GM19238 (cell line): ENCODE data around the gene SPEF1.
A peak's percentile ranks its signal among the peaks of the same experiment; 100 is the strongest.
"Not testable (repeated sequence)": the region's sequence is repeated elsewhere in the genome, so short reads cannot be mapped to it uniquely, and the experiment has no call there.

Experiments used
- DNase-seq: peaks from one replicate; pipeline ENCODE4 v3.0.0; 2011; ENCODE audit warnings: low spot score; ENCODE audit not compliant: insufficient read length

Gene SPEF1

DNA sequence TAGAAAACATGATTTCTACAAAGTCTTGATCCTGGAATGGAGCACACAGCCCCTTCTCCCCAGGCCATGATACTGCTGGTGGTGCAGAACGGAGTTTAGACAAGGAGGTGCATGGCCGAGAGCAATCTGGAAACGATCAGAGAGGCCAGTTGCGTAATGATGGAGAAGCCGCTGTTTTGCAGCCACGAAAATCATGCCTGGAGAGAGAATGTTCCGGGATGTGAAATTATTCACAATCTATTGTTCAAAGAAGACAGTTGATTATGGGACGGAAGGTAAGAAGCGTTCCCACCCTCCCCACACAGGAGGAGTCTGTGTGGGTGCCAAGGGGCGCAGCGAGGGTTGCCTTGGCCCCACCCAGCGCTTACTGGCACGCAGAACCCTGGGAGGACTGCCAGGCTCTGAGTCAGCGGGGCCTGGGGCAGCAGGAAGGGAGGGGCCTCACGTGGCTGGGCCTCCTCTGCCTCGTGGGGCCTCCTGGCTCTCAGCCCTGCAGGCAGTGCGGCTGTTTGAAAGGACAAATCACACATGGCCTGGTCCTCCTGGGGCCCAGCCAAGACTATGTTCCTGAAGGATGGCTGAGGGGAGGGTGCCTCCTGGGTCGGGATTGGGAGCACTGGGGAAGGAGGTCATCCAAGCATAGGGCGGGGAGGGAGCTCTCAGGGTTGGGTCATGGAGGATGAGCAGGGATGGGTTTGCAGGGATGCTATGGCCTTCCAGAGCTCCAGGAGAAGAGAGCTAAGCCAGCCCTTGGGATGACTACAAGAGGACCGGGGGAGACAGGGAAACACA is 30.4 kb upstream of the SPEF1 start:
- DNase-seq, result no peak

DNA sequence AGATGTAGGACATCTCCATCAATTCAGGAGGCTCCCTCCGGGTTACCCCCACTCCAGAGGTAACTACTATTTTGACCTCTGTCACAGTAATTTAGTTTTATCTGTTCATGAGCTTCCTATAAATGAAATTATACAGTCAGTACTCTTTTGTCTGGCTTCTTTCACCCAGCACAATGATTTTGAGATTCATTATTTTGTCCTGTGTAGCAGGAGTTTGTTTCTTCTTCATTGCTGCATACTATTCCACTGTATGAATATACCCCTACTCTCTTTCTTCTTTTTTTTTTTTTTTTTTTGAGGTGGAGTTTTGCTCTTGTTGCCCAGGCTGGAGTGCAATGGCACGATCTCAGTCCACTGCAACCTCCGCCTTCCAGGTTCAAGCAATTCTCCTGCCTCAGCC is 27.3 kb upstream of the SPEF1 start:
- no peak for DNase-seq

DNA sequence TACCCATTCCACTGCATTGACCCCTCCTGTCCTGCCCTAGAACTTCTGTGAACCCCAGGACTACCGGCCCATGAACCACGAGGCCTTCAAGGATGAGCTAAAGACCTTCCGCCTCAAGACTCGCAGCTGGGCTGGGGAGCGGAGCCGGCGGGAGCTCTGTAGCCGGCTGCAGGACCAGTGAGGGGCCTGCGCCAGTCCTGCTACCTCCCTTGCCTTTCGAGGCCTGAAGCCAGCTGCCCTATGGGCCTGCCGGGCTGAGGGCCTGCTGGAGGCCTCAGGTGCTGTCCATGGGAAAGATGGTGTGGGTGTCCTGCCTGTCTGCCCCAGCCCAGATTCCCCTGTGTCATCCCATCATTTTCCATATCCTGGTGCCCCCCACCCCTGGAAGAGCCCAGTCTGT is 23.5 kb upstream of the SPEF1 start:
- no peak for DNase-seq

DNA sequence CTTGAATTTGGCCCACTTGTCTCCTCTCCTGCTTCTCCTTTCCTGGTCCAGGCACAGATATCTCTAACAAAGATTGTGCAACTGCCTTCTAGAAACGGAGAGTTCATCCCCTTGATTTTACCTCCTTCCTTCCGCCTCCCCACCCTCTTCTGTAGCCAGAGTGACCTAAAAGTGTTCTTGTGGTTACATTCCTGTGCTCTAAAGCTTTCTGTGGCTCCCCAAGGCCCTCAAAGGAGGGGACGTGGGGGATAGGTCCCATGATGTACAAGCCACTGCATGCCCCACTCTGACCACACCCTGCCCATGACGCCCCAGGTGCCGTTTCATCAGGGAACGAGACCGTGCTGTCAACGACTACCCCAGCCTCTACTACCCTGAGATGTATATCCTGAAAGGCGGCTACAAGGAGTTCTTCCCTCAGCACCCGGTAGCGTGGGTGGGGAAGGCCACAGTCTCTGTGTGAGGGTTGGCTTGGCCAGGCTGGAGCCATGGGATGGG is 23.1 kb upstream of the SPEF1 start:
- no peak for DNase-seq

DNA sequence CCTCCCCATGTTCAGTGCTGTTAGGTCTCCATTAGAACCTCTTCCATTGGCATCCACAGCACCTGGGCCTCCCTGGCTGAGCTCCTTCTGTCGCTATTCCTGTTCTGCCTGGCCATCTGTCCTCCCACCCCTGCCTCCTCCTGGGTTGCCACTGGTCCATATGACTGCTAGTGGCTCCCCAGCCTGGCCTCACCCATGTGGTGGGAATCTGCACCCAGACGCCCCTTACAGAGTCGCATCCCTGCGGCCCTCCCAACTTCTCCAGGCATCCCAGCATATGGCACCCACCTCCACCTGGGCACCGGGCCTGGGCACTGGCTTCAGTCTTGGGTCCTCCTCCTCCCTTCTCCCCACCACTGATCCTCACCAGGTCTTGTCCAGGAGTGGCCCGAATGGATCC is 22.6 kb upstream of the SPEF1 start:
- DNase-seq, result no peak

DNA sequence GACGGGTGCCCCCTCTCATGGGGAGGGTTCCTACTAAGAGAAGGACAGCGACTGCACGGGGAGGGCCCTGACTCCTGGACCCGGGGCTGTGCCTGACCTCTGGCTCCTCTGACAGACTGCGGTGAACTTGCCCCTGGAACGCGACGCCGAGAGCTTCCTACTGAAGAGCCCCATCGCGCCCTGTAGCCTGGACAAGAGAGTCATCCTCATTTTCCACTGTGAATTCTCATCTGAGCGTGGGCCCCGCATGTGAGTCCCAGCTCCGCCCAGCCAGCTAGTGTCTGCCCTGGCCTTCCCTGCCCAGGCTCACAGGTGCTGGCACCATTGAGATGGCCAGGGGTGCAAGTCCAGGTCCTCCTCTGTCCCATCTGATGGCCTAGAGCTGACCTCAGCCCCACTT is 22.0 kb upstream of the SPEF1 start:
- DNase-seq, result no peak

DNA sequence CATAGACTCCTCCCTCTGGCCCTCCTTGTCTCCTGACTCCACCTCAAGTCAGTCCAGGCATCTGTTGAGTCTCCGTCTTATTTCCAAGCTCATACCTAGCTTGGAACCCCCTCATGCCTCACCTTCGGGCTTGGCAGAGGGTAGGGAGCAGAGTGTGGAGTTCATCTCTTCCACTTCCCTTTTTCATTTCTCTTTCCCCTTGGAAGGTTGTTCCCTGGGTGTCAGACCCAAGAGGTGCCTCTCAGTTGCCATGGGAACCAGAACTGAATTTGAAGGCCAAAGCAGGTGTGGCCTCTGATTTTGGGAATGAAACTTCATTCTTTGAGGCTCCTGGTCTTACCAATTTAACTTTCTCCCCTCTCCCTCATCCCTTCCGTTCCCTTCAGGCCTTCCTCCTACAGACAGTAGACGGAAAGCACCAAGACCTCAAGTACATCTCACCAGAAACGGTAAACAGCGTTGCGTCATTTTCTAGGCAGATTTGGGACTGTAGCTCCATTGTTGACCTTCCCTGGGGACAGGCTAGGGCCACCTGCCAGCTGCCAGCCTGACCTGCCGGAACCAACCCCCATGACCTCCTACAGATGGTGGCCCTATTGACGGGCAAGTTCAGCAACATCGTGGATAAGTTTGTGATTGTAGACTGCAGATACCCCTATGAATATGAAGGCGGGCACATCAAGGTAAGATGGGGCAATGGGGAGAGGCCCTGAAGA is 21.4 kb upstream of the SPEF1 start:
- DNase-seq, result no peak

DNA sequence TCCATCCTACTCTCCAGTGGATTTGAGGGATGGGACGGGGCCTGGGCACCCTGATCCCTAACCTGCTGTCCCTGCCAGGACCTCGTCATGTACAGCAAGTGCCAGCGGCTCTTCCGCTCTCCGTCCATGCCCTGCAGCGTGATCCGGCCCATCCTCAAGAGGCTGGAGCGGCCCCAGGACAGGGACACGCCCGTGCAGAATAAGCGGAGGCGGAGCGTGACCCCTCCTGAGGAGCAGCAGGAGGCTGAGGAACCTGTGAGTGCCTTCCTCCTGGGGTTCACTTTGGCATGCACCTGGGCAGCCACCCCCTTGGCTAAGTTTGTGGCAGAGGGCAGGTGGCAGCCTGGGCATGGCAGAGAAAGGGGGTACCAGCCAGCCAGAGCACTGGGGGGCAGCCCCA is 20.6 kb upstream of the SPEF1 start:
- DNase-seq, result no peak

DNA sequence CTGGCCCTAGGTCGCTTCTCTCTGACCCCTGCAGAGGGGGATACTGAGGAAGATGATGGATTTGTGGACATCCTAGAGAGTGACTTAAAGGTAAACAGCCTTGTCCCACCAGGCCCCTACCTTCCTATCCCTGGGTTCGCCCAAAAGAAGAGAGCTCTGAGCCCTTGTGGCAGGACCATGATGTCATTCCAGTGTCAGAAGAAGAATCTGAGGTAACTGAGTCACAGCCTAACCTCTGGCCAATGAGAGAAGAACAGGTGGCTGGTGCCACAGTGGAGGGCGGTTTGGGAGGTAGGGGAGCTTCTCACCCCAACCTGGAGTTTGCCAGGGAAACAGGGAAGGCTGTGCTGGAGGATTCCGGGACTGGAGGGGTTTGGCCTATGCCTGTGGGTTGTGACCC is 20.1 kb upstream of the SPEF1 start:
- DNase-seq, result no peak

DNA sequence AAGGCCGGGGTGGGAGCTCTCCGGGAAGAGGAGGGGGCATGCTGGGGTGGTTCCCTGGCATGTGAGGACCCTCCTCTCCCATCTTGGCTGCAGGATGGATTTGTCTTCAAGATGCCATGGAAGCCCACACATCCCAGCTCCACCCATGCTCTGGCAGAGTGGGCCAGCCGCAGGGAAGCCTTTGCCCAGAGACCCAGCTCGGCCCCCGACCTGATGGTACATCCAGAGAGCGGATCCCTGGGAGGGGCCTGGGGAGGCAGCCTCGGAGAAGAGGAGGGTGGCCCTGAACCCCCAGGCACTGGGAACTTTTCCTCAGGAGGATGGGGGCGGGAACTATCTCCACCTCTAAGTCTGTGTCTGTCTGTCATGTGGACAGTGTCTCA is 19.6 kb upstream of the SPEF1 start:
- no peak for DNase-seq

DNA sequence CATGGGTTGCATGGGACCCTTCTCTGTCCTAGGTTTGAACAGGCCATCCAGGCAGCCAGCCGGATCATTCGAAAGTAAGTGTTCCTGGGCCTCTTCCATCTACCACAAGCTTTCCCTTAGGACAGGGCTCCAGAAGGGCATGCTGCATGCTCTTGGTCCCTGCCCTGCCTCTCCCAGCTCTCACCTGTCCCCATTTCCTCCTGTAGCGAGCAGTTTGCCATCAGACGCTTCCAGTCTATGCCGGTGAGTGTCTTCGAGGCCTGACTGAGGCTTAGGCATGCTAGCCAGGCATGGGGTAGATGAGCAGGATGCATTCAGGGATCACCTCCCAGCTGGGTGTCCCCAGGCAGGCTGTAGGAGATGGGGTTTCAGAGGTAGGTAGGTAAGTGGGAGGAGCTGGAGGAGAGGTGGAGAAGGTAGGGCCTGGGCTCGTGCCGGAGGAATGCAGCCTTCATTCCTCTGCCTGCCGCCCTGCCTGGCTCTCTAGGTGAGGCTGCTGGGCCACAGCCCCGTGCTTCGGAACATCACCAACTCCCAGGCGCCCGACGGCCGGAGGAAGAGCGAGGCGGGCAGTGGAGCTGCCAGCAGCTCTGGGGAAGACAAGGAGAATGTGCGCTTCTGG is 19.1 kb upstream of the SPEF1 start:
- no peak for DNase-seq

DNA sequence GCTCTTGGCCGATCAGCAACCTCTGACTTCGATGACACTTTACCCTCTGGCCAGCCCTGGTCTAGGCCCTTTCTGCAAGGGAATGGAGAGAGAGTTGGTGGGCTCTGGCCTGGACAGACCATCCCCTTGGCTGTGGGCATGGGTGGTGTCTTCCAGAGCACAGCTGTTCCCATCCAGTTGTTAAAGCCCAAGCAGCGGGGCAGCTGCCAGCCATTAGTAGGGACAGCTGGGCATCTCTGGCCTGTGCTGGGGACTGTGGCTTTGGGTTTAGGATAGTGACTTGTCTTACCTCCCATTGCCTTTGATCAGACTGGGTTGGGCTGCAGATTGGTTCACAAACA is 17.6 kb upstream of the SPEF1 start:
- DNase-seq, result no peak

DNA sequence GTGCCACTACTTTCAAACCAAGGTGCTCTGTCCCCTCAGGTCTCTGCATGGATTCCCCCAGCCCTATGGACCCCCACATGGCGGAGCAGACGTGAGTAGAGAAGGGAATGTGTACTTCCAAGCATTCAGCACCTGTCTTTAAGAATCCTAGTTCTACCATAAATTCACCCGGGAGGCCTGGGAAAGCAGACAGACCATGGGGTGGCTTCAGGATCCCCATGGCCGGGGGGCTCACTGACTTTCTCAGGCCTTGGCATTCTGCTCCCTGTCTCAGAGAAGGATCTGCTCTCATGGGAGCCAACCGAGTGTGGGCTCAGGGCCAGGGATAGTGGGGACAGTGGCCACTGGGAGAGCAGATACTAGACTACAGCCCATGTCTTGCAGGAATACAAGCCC is 17.1 kb upstream of the SPEF1 start:
- no peak for DNase-seq

DNA sequence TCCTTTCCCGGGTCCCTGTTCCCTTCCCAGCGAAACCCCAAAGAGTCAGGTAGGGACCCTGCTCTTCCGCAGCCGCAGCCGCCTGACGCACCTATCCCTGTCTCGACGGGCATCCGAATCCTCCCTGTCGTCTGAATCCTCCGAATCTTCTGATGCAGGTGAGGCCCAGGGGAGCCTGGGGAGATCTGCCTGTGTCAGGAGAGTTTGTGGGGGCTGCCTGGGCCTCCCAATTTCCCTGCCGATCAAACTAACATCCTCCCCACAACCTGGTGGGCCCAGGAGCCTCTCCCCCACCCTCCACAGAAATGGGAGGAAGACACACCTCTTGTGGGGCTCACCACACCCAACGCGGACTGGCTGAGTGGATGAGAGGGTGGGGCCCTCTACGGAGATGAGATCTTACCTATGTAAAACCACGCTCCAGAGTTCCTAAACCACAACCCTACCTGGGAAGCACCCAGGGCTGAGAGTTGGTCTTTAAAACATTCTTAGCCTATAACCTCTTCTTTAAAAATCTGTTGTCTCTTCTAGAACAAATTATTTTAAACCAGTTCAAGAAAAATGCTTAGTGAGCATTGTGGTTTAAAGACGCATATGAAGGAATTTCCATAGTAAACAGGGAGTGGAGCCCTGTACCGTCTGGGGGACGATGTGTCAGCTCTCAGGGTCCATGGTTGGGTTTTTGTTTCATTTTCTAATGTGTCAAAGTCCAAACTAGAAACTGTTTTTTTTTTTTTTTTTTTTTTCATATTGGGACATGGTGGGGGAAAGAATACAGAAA is 16.5 kb upstream of the SPEF1 start:
- DNase-seq, result peak; percentile 52

DNA sequence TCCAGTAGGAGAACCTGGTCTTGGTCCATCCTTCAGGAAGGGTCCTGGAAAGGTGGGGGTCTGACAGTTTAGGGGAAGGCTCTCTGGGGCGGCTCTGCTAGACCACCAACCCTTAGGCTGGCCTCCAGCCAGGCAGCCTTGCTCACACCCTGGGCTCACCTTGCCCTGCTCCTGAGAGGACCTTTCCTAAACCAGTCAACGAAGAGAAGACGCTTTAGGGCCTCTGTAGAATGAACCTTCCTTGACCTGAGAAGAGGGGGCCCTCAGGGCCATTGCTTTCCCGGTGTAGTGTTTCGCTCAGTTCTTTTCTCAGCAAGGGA is 15.9 kb upstream of the SPEF1 start:
- no peak for DNase-seq

DNA sequence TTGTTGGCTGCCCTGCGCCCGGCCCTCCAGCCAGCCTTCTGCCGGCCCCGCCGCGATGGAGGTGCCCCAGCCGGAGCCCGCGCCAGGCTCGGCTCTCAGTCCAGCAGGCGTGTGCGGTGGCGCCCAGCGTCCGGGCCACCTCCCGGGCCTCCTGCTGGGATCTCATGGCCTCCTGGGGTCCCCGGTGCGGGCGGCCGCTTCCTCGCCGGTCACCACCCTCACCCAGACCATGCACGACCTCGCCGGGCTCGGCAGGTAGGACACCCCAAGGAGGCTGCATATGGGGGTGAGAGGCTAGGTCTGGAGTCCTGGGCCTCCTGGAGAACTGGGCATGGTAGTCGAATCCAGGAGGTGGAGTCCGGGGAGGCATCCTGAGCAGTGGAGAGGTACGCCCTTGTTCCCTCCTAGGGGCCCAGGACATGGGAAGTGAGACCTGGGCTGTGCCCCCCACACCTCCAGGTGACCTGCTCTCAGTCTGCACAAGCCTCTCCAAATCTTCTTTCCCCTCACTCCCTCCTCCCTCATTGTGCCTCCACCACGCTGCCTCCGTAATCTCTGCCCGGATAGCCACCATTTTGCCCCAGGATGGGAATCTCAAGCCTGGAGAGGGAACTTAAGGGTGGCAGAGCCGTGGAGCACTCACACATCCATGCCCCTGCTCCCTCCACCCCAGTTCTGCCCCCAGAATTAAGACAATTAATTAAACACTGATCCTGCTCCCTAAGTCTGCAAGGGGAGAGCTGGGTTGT is 15.4 kb upstream of the SPEF1 start:
- DNase-seq, result no peak

DNA sequence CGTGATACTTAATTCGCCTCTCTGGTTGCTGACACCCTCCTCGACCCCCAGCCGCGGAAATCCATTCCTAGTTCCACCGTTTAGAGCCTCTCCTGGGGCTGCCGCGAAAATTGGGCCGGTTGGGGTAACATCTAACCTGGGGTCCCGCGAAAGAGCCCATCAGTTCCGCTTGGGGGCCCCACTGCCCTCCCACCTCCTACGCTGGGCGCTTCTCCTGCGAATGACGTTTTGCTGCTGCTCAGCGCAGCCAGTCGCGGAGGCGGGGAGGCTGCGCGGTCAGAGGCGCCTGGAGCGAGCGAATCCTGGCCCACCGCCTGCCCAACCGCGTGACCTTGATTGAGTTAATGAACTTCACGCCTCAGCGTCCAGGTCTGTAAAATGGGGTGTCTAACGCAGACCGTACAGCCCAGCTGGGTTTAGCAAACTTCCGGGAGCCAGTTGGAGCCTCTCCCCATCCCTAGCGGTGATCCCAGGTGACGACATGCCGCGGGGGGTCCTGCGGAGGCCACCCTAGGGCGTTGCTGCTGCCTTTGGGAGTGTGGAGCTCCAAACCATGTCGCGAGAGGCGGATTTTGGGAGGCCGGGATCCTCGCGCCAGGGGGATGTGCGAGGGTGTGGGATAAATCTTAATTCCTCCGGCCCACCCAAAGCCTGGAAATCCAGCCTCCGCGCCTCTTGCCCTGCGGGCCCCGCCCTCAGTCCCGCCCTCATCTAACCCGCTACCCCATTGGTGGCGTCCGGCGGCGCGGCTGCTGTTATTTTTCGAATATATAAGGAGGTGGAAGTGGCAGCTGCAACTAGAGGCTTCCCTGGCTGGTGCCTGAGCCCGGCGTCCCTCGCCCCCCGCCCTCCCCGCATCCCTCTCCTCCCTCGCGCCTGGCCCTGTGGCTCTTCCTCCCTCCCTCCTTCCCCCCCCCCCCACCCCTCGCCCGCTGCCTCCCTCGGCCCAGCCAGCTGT is 14.5 kb upstream of the SPEF1 start, which contains the start of gene CDC25B:
Gene CDC25B (plus strand): TSS at position 800 of the 958 bp plus-strand sequence. CDS start 222 bp downstream, outside the sequence.
- DNase-seq, result peak; percentile 89

DNA sequence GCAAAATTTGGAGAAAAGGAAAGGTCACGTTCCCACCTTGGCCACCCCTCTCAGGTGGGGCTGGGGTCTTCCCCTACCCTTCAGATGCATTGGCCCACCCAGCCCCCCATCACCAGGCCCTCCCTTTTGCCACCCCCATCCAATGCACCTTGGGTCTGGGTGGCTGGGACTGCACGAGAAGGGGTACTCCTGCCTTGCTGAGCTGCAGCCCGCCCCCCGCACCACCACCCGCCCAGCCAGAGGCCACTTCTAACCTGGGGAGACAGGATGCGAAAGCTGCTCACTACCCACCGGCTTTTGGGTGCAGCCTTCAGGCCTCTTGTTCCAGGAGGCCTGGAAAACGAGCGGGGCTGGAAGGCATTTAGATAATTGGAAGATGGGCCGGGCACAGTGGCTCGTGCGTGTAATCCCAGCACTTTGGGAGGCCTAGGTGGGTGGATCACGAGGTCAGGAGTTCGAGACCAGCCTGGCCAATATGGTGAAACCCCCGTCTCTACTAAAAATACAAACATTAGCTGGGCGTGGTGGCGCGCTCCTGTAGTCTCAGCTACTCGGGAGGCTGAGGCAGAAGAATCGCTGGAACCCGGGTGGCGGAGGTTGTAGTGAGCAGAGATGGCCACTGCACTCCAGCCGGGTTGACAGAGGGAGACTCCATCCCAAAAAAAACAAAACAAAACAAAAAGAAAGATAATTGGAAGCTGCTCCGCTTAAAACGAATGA is 13.6 kb upstream of the SPEF1 start:
- no peak for DNase-seq

DNA sequence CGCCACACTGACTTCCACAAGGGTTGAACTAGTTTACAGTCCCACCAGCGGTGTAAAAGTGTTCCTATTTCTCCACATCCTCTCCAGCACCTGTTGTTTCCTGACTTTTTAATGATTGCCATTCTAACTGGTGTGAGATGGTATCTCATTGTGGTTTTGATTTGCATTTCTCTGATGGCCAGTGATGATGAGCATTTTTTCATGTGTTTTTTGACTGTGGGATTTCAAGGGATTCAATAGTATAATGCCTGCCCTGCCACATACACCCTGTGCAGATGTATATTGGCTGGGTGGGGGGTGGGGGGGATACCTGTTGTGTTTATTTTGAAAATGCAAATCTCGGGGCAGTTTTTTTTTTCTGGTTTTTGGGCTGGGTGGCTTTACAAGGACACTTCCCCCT is 12.9 kb upstream of the SPEF1 start:
- not testable (repeated sequence) for DNase-seq
